Skeletal muscle satellite cell (primary cell): ENCODE measurements around the gene NKX1-1.

Source experiments
- H3K27me3 ChIP-seq: 2 replicates; pipeline ENCODE4 v1.7.0; 2013; ENCODE audit warnings: low read length; ENCODE audit not compliant: control insufficient read depth, insufficient read depth
- H3K36me3 ChIP-seq: 2 replicates; pipeline ENCODE4 v1.7.0; 2013; ENCODE audit warnings: mild to moderate bottlenecking, control low read depth, low read length; ENCODE audit not compliant: insufficient read depth
- H3K4me1 ChIP-seq: 2 replicates; pipeline ENCODE4 v1.7.0; 2013; ENCODE audit warnings: low read length; ENCODE audit not compliant: control insufficient read depth, insufficient read depth
- H3K4me2 ChIP-seq: 2 replicates; pipeline ENCODE4 v1.7.0; 2013; ENCODE audit warnings: mild to moderate bottlenecking, low read length
- H3K4me3 ChIP-seq: 2 replicates; pipeline ENCODE4 v1.7.0; 2013; ENCODE audit warnings: low read length
- H3K9ac ChIP-seq: 2 replicates; pipeline ENCODE4 v1.7.0; 2013; ENCODE audit warnings: mild to moderate bottlenecking, low read depth, low read length, moderate library complexity
- H3K9me3 ChIP-seq: replicated peaks from 2 replicates; pipeline ENCODE4 v1.7.0; 2013; ENCODE audit warnings: mild to moderate bottlenecking, control low read depth, low read length

NKX1-1 gene

GRCh38 chr4:1415681-1415981, 9.4 kb upstream of the NKX1-1 start:
- H3K27me3 ChIP-seq, result peaks cover 74% of the 10 kb centered on the region
- no peak overlapping the region for H3K4me2 ChIP-seq
- H3K36me3 ChIP-seq, result no peaks in the 10 kb centered on the region
- no peak overlapping the region for H3K9ac ChIP-seq
- H3K4me1 ChIP-seq, result no peaks in the 10 kb centered on the region
- H3K4me3 ChIP-seq, result no peak overlapping the region
- no peaks in the 10 kb centered on the region for H3K9me3 ChIP-seq

- no peak overlapping the region for H3K4me2 ChIP-seq
- H3K4me3 ChIP-seq, result no peak overlapping the region
- H3K9me3 ChIP-seq, result no peaks in the 10 kb centered on the region
- no peaks in the 10 kb centered on the region for H3K36me3 ChIP-seq
- H3K27me3 ChIP-seq, result peaks cover 76% of the 10 kb centered on the region
- no peaks in the 10 kb centered on the region for H3K4me1 ChIP-seq
- H3K9ac ChIP-seq, result no peak overlapping the region
Measured at GRCh38 chr4:1414831-1415680, 8.8 kb upstream of the NKX1-1 start.

- H3K27me3 ChIP-seq, result peaks cover 80% of the 10 kb centered on the region
- no peak overlapping the region for H3K4me3 ChIP-seq
- no peak overlapping the region for H3K9ac ChIP-seq
- H3K36me3 ChIP-seq, result no peaks in the 10 kb centered on the region
- H3K4me2 ChIP-seq, result no peak overlapping the region
- H3K4me1 ChIP-seq, result no peaks in the 10 kb centered on the region
- H3K9me3 ChIP-seq, result no peaks in the 10 kb centered on the region
Measured at GRCh38 chr4:1413687-1414479, 7.6 kb upstream of the NKX1-1 start.

GRCh38 chr4:1413204-1413663, 7.0 kb upstream of the NKX1-1 start:
- Histone ChIP-seq H3K36me3 (no peaks in the 10 kb centered on the region), H3K9ac (no peak overlapping the region), H3K4me1 (no peaks in the 10 kb centered on the region), H3K9me3 (no peaks in the 10 kb centered on the region), H3K4me3 (no peak overlapping the region), H3K4me2 (no peak overlapping the region), H3K27me3 (peaks cover 82% of the 10 kb centered on the region)

- no peaks in the 10 kb centered on the region for H3K9me3 ChIP-seq
- H3K4me2 ChIP-seq, result no peak overlapping the region
- no peak overlapping the region for H3K4me3 ChIP-seq
- H3K36me3 ChIP-seq, result no peaks in the 10 kb centered on the region
- H3K4me1 ChIP-seq, result no peaks in the 10 kb centered on the region
- peaks cover 82% of the 10 kb centered on the region for H3K27me3 ChIP-seq
- H3K9ac ChIP-seq, result no peak overlapping the region
Measured at GRCh38 chr4:1412376-1413203, 6.3 kb upstream of the NKX1-1 start.

- no peaks in the 10 kb centered on the region for H3K4me1 ChIP-seq
- no peaks in the 10 kb centered on the region for H3K9me3 ChIP-seq
- no peaks in the 10 kb centered on the region for H3K36me3 ChIP-seq
- H3K27me3 ChIP-seq, result peaks cover 84% of the 10 kb centered on the region
- H3K4me2 ChIP-seq, result no peak overlapping the region
- H3K9ac ChIP-seq, result no peak overlapping the region
- no peak overlapping the region for H3K4me3 ChIP-seq
Measured at GRCh38 chr4:1411436-1412375, 5.5 kb upstream of the NKX1-1 start.

- Histone ChIP-seq H3K4me1 (no peaks in the 10 kb centered on the region), H3K27me3 (peaks cover 83% of the 10 kb centered on the region), H3K9me3 (no peaks in the 10 kb centered on the region), H3K4me2 (no peak overlapping the region), H3K4me3 (no peak overlapping the region), H3K9ac (no peak overlapping the region), H3K36me3 (no peaks in the 10 kb centered on the region)
Measured at GRCh38 chr4:1410491-1411325, 4.5 kb upstream of the NKX1-1 start.

- no peaks in the 10 kb centered on the region for H3K4me1 ChIP-seq
- H3K27me3 ChIP-seq, result peaks cover 84% of the 10 kb centered on the region
- no peak overlapping the region for H3K9ac ChIP-seq
- H3K4me3 ChIP-seq, result no peak overlapping the region
- no peak overlapping the region for H3K4me2 ChIP-seq
- H3K36me3 ChIP-seq, result no peaks in the 10 kb centered on the region
- no peaks in the 10 kb centered on the region for H3K9me3 ChIP-seq
Measured at GRCh38 chr4:1409491-1410425, 3.5 kb upstream of the NKX1-1 start.

- H3K36me3 ChIP-seq, result no peaks in the 10 kb centered on the region
- peaks cover 91% of the 10 kb centered on the region for H3K27me3 ChIP-seq
- H3K9me3 ChIP-seq, result no peaks in the 10 kb centered on the region
Measured at GRCh38 chr4:1409079-1409478, 2.8 kb upstream of the NKX1-1 start.

More at GRCh38 chr4:1409079-1409478, 2.8 kb upstream of the NKX1-1 start:
- no peak overlapping the region for H3K4me2 ChIP-seq
- H3K9ac ChIP-seq, result no peak overlapping the region
- H3K4me1 ChIP-seq, result no peaks in the 10 kb centered on the region
- no peak overlapping the region for H3K4me3 ChIP-seq
